MM.1S (cell line): ENCODE results near the gene GRIN1.
"Not testable (repeated sequence)": the region's sequence is repeated elsewhere in the genome, so short reads cannot be mapped to it uniquely, and the experiment has no call there.

Experiments used
- EZH2 ChIP-seq: fragments of 300-600 bp; sonication (generic); optimal IDR thresholded peaks from 2 replicates; pipeline ENCODE3; 2017; ENCODE audit warnings: low read depth, mild to moderate bottlenecking, antibody characterized with exemption, low read length, mixed read lengths
- EZH2phosphoT487 ChIP-seq: fragments of 300-600 bp; sonication (generic); IDR thresholded peaks from 2 replicates; pipeline ENCODE4 v1.6.1; 2018; ENCODE audit warnings: antibody characterized with exemption, low read length
- TF ChIP-seq, protein P1 (sequence below): fragments of 300-600 bp; sonication (generic); IDR thresholded peaks from 2 replicates; pipeline ENCODE4 v1.5.1; 2016; ENCODE audit warnings: antibody characterized with exemption, low read length, mixed read lengths

DNA sequence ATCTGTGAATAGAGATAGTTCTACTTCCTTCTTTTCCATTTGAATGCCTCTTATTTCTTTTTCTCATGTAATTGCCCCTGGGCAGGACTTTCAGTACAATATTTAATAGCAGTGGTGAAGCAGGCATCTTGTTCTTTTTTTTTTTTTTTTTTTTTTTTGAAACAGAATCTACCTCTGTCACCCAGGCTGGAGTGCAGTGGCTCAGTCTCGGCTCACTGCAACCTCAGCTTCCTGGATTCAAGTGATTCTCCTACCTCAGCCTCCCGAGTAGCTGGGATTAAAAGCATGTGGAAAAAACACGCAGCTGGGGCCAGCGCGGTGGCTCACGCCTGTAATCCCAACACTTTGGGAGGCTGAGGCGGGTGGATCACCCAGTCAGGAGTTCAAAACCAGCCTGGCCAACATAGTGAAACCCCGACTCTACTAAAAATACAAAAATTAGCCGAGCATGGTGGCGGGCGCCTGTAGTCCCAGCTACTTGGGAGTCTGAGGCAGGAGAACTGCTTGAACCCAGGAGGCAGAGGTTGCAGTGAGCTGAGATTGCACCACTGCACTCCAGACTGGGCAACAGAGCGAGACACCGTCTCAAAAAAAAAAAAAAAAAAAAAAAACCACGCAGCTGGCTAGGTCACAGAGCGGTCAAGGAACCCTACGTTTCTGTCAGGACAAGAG is 16.0 kb upstream of the GRIN1 start:
- TF ChIP-seq EZH2phosphoT487, EZH2: not testable (repeated sequence)
- TF ChIP-seq, protein P1, sequence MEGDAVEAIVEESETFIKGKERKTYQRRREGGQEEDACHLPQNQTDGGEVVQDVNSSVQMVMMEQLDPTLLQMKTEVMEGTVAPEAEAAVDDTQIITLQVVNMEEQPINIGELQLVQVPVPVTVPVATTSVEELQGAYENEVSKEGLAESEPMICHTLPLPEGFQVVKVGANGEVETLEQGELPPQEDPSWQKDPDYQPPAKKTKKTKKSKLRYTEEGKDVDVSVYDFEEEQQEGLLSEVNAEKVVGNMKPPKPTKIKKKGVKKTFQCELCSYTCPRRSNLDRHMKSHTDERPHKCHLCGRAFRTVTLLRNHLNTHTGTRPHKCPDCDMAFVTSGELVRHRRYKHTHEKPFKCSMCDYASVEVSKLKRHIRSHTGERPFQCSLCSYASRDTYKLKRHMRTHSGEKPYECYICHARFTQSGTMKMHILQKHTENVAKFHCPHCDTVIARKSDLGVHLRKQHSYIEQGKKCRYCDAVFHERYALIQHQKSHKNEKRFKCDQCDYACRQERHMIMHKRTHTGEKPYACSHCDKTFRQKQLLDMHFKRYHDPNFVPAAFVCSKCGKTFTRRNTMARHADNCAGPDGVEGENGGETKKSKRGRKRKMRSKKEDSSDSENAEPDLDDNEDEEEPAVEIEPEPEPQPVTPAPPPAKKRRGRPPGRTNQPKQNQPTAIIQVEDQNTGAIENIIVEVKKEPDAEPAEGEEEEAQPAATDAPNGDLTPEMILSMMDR = not testable (repeated sequence)
